BLaER1 (cell line): Measurements from ENCODE around the gene MAST4.

ENCODE experiments used
- H3K27ac ChIP-seq: shearing (Covaris generic); formaldehyde crosslinking; 2 replicates; pipeline ENCODE4 v1.8.1; 2022
- H3K27me3 ChIP-seq: shearing (Covaris generic); formaldehyde crosslinking; 2 replicates; pipeline ENCODE4 v1.8.1; 2022
- H3K36me3 ChIP-seq: shearing (Covaris generic); formaldehyde crosslinking; 2 replicates; pipeline ENCODE4 v1.8.1; 2022
- H3K4me1 ChIP-seq: shearing (Covaris generic); formaldehyde crosslinking; 2 replicates; pipeline ENCODE4 v1.8.1; 2022
- H3K4me2 ChIP-seq: shearing (Covaris generic); formaldehyde crosslinking; 2 replicates; pipeline ENCODE4 v1.8.1; 2022
- H3K4me3 ChIP-seq: shearing (Covaris generic); formaldehyde crosslinking; 2 replicates; pipeline ENCODE4 v1.8.1; 2022
- H3K9ac ChIP-seq: shearing (Covaris generic); formaldehyde crosslinking; 2 replicates; pipeline ENCODE4 v1.8.1; 2022
- H3K9me3 ChIP-seq: shearing (Covaris generic); formaldehyde crosslinking; 2 replicates; pipeline ENCODE4 v1.8.1; 2022
- H4K20me1 ChIP-seq: shearing (Covaris generic); formaldehyde crosslinking; 2 replicates; pipeline ENCODE4 v1.8.1; 2022
- Cebpa-rat ChIP-seq: shearing (Covaris generic); IDR thresholded peaks from 2 replicates; pipeline ENCODE4 v1.8.1; 2022

MAST4 gene

GRCh38 chr5:66906021-66906420 lies 309.8 kb downstream of the MAST4 start:
- TF ChIP-seq Cebpa-rat = no peak
- no peak overlapping the region for H3K27ac ChIP-seq
- H4K20me1 ChIP-seq = no peaks in the 10 kb centered on the region
- no peak overlapping the region for H3K4me3 ChIP-seq
- H3K36me3 ChIP-seq = no peaks in the 10 kb centered on the region
- no peak overlapping the region for H3K9ac ChIP-seq
- no peaks in the 10 kb centered on the region for H3K4me1 ChIP-seq
- H3K9me3 ChIP-seq = no peaks in the 10 kb centered on the region
- no peak overlapping the region for H3K4me2 ChIP-seq
- H3K27me3 ChIP-seq = no peaks in the 10 kb centered on the region

GRCh38 chr5:66908230-66908629 lies 312.0 kb downstream of the MAST4 start:
- Histone ChIP-seq H3K4me2 (no peak overlapping the region), H3K27me3 (no peaks in the 10 kb centered on the region), H3K9ac (no peak overlapping the region), H3K4me3 (no peak overlapping the region), H3K4me1 (0 out of 2 replicates have a peak, but pooled peaks cover 6% of the 10 kb centered on the region), H3K9me3 (no peaks in the 10 kb centered on the region), H3K27ac (no peak overlapping the region), H4K20me1 (no peaks in the 10 kb centered on the region), H3K36me3 (no peaks in the 10 kb centered on the region)
- TF ChIP-seq Cebpa-rat = no peak

GRCh38 chr5:66909364-66909763 lies 313.2 kb downstream of the MAST4 start:
- TF ChIP-seq Cebpa-rat = no peak
- Histone ChIP-seq H3K9ac (no peak overlapping the region), H3K4me1 (0 out of 2 replicates have a peak, but pooled peaks cover 6% of the 10 kb centered on the region), H3K27me3 (no peaks in the 10 kb centered on the region), H3K4me3 (no peak overlapping the region), H3K9me3 (no peaks in the 10 kb centered on the region), H3K27ac (no peak overlapping the region), H4K20me1 (no peaks in the 10 kb centered on the region), H3K4me2 (no peak overlapping the region), H3K36me3 (no peaks in the 10 kb centered on the region)

GRCh38 chr5:66912787-66913186 lies 316.6 kb downstream of the MAST4 start:
- no peak overlapping the region for H3K27ac ChIP-seq
- no peaks in the 10 kb centered on the region for H3K36me3 ChIP-seq
- no peaks in the 10 kb centered on the region for H4K20me1 ChIP-seq
- no peaks in the 10 kb centered on the region for H3K27me3 ChIP-seq
- no peak overlapping the region for H3K4me2 ChIP-seq
- H3K9ac ChIP-seq = no peak overlapping the region
- H3K4me1 ChIP-seq = 0 out of 2 replicates have a peak, but pooled peaks cover 6% of the 10 kb centered on the region
- no peak for TF ChIP-seq Cebpa-rat
- no peaks in the 10 kb centered on the region for H3K9me3 ChIP-seq
- H3K4me3 ChIP-seq = no peak overlapping the region

GRCh38 chr5:66915531-66915930 lies 319.3 kb downstream of the MAST4 start:
- Histone ChIP-seq H3K36me3 (no peaks in the 10 kb centered on the region), H3K4me3 (no peak overlapping the region), H3K9ac (no peak overlapping the region), H3K4me1 (0 out of 2 replicates have a peak, but pooled peaks cover 6% of the 10 kb centered on the region), H4K20me1 (no peaks in the 10 kb centered on the region), H3K27ac (no peak overlapping the region), H3K4me2 (no peak overlapping the region), H3K27me3 (no peaks in the 10 kb centered on the region), H3K9me3 (no peaks in the 10 kb centered on the region)
- TF ChIP-seq Cebpa-rat = no peak

- no peaks in the 10 kb centered on the region for H3K4me1 ChIP-seq
- H3K27me3 ChIP-seq = no peaks in the 10 kb centered on the region
- TF ChIP-seq Cebpa-rat = no peak
- H3K9me3 ChIP-seq = no peaks in the 10 kb centered on the region
- no peak overlapping the region for H3K4me3 ChIP-seq
- H4K20me1 ChIP-seq = no peaks in the 10 kb centered on the region
- no peak overlapping the region for H3K27ac ChIP-seq
- no peaks in the 10 kb centered on the region for H3K36me3 ChIP-seq
- no peak overlapping the region for H3K9ac ChIP-seq
- H3K4me2 ChIP-seq = no peak overlapping the region
These were observed 326.7 kb downstream of the MAST4 start for GRCh38 chr5:66922881-66923280.

GRCh38 chr5:66923457-66923856 lies 327.3 kb downstream of the MAST4 start:
- no peak overlapping the region for H3K4me2 ChIP-seq
- no peaks in the 10 kb centered on the region for H3K4me1 ChIP-seq
- H3K4me3 ChIP-seq = no peak overlapping the region
- no peaks in the 10 kb centered on the region for H3K36me3 ChIP-seq
- H3K27ac ChIP-seq = no peak overlapping the region
- no peaks in the 10 kb centered on the region for H3K27me3 ChIP-seq
- no peak for TF ChIP-seq Cebpa-rat
- no peaks in the 10 kb centered on the region for H4K20me1 ChIP-seq
- H3K9ac ChIP-seq = no peak overlapping the region
- H3K9me3 ChIP-seq = no peaks in the 10 kb centered on the region

GRCh38 chr5:66923922-66924321 lies 327.7 kb downstream of the MAST4 start:
- Histone ChIP-seq H3K4me3 (no peak overlapping the region), H3K4me1 (no peaks in the 10 kb centered on the region), H3K36me3 (no peaks in the 10 kb centered on the region), H4K20me1 (no peaks in the 10 kb centered on the region), H3K4me2 (no peak overlapping the region), H3K9me3 (no peaks in the 10 kb centered on the region), H3K27me3 (no peaks in the 10 kb centered on the region), H3K9ac (no peak overlapping the region), H3K27ac (no peak overlapping the region)
- no peak for TF ChIP-seq Cebpa-rat

- Histone ChIP-seq H3K36me3 (no peaks in the 10 kb centered on the region), H3K27me3 (no peaks in the 10 kb centered on the region), H3K4me1 (no peaks in the 10 kb centered on the region), H3K27ac (no peak overlapping the region), H3K4me3 (no peak overlapping the region), H3K9me3 (no peaks in the 10 kb centered on the region), H3K9ac (no peak overlapping the region), H4K20me1 (no peaks in the 10 kb centered on the region), H3K4me2 (no peak overlapping the region)
- no peak for TF ChIP-seq Cebpa-rat
These were observed 330.9 kb downstream of the MAST4 start for GRCh38 chr5:66927140-66927539.

GRCh38 chr5:66929281-66929680 lies 333.1 kb downstream of the MAST4 start:
- H4K20me1 ChIP-seq = no peaks in the 10 kb centered on the region
- H3K4me1 ChIP-seq = no peaks in the 10 kb centered on the region
- no peaks in the 10 kb centered on the region for H3K9me3 ChIP-seq
- H3K9ac ChIP-seq = no peak overlapping the region
- no peak overlapping the region for H3K27ac ChIP-seq
- no peak overlapping the region for H3K4me3 ChIP-seq
- no peaks in the 10 kb centered on the region for H3K27me3 ChIP-seq
- no peak for TF ChIP-seq Cebpa-rat
- no peaks in the 10 kb centered on the region for H3K36me3 ChIP-seq
- no peak overlapping the region for H3K4me2 ChIP-seq

GRCh38 chr5:66929995-66930394 lies 333.8 kb downstream of the MAST4 start:
- H3K36me3 ChIP-seq = no peaks in the 10 kb centered on the region
- H3K4me3 ChIP-seq = no peak overlapping the region
- H3K27me3 ChIP-seq = no peaks in the 10 kb centered on the region
- H3K4me2 ChIP-seq = no peak overlapping the region
- H3K4me1 ChIP-seq = no peaks in the 10 kb centered on the region
- no peak overlapping the region for H3K9ac ChIP-seq
- H4K20me1 ChIP-seq = no peaks in the 10 kb centered on the region
- no peak overlapping the region for H3K27ac ChIP-seq
- no peak for TF ChIP-seq Cebpa-rat
- H3K9me3 ChIP-seq = no peaks in the 10 kb centered on the region
